ENCODE results near the gene ABCA7.

The ABCA7 gene, protein sequence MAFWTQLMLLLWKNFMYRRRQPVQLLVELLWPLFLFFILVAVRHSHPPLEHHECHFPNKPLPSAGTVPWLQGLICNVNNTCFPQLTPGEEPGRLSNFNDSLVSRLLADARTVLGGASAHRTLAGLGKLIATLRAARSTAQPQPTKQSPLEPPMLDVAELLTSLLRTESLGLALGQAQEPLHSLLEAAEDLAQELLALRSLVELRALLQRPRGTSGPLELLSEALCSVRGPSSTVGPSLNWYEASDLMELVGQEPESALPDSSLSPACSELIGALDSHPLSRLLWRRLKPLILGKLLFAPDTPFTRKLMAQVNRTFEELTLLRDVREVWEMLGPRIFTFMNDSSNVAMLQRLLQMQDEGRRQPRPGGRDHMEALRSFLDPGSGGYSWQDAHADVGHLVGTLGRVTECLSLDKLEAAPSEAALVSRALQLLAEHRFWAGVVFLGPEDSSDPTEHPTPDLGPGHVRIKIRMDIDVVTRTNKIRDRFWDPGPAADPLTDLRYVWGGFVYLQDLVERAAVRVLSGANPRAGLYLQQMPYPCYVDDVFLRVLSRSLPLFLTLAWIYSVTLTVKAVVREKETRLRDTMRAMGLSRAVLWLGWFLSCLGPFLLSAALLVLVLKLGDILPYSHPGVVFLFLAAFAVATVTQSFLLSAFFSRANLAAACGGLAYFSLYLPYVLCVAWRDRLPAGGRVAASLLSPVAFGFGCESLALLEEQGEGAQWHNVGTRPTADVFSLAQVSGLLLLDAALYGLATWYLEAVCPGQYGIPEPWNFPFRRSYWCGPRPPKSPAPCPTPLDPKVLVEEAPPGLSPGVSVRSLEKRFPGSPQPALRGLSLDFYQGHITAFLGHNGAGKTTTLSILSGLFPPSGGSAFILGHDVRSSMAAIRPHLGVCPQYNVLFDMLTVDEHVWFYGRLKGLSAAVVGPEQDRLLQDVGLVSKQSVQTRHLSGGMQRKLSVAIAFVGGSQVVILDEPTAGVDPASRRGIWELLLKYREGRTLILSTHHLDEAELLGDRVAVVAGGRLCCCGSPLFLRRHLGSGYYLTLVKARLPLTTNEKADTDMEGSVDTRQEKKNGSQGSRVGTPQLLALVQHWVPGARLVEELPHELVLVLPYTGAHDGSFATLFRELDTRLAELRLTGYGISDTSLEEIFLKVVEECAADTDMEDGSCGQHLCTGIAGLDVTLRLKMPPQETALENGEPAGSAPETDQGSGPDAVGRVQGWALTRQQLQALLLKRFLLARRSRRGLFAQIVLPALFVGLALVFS (N-terminal part only)

DNA sequence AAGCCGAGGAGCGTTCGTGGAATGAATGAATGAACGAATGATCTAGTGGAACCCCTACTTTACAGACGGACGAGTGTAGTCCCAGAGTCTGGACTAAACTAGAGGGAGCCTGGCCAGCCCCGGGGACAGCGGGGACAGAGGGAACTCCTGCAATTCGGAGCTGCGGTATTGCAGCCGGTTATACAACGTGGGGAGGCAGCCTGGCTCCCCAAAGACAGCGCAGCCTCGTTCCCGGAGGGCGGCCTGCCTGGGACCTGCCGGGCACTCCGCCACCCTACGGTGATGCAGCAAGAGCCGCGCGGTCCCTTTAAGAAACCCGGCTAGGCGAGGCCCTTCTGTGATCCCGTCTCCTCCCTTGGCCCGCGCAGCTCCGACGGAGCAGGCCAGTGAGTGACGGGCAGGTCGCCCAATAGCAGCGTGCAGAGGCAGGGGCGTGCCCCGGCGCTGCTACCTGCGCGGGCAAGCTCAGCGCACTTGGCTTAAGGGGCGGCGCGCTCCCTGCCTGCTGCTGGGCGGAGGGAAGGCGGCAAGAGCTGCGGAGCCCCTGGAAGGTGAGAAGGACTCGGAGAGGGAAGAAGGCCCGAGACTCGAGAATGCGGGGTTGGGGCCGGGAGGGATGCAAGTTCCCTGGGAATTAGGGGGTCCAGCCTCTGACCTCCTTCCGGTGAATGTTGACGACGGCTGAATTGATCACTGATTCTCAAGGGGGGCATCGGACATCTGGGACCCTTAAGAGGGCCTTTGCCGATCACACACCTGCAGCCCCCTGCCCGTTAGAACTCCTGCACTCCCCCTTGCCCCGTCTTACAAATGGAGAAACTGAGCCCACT is at the start of gene ABCA7:
Gene ABCA7, plus strand, starts transcription at position 462 of the 830 bp plus-strand sequence. CDS start 1,255 bp downstream, outside the sequence.
- DNase-seq (ENCODE audit: low read depth), result peak; percentile 99

DNA sequence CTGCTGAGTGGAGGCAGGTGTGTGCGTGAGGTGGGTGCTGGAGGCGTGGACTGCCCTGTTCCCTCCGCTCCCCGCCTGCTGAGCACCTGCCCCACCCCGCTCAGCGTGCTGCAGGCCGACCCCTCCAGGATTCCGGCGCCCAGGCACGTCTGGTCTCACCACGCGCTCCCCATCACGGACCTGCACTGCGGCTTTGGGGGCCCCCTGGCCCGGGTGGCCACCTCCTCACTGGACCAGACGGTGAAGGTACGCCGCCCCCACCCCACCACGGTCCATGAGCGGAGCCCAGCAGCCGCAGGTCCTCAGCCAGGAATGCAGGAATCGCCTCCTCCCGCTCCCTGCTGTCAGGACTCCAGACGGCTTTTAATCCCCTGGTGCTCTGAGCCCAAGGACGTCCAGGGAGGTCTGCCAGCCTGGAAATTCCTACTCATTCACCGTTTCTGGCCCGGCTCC is 49.8 kb upstream of the ABCA7 start:
- no peak for DNase-seq (ENCODE audit: low read depth)

DNA sequence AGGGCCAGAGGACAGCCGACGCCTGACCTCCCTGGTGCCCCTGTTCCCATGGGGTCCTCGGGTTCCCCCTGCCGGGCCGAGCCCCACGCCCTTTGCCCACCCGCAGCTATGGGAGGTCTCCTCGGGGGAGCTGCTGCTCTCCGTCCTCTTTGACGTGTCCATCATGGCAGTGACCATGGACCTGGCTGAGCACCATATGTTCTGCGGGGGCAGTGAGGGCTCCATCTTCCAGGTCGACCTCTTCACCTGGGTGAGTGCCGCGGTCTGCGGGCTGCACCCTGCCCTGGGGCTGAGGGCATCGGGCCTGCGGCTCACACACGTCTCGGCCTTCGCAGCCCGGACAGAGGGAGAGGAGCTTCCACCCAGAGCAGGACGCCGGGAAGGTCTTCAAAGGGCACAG is 49.2 kb upstream of the ABCA7 start:
- no peak for DNase-seq (ENCODE audit: low read depth)

DNA sequence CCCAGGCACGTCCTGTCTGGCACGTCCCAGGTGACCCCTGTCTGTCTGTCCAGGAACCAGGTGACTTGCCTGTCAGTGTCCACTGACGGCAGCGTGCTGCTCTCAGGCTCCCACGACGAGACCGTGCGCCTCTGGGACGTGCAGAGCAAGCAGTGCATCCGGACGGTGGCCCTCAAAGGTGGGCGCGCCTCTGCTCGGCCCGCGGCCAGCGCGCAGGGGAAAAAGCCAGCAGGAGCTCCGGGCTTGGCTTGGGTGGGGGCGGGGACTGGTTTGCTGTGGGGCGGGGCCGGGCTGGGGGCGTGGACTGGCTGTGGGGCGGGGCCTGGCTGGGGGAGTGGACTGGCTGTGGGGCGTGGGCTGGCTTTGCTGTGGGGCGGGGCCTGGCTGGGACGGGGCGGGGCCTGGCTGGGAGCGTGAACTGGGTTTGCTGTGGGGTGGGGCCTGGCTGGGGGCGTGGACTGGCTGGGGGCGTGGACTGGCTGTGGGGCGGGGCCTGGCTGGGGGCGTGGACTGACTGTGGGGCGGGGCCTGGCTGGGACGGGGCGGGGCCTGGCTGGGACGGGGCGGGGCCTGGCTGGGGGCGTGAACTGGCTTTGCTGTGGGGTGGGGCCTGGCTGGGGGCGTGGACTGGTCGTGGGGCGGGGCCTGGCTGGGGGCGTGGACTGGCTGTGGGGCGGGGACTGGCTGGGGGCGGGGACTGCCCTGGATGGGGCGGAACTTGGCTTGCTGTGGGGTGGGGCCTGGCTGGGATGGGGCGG is 48.6 kb upstream of the ABCA7 start:
- peak; percentile 42 for DNase-seq (ENCODE audit: low read depth)

DNA sequence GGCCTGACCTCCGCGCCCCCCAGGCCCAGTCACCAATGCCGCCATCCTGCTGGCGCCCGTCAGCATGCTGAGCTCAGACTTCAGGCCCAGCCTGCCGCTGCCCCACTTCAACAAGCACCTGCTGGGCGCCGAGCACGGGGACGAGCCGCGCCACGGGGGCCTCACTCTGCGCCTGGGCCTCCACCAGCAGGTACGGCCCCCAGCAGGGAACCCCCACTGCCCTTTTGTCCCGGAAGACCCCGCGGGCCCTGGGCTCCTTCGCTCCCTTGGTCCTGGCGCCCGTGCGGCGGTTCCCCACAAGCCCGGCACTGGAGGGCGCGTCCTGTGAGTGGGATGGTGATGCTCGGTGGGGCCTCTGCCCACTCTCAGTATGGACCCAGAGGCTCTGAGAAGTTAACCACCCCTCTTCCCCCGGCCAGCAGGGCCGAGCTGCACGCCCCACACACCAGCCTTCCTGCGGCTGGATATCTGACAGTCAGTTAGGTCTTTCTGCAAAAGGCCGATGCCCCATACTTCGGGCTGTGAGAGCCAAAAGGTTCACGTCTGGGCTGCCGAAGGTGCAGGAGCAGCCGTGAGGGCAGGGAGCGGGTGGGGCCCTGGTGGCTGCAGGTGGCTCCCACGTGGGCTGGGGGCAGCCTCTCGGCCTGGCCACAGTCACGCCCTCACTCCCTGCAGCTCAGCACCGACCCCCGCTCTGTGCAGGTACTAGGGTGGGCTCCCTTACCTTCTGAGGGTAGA is 47.8 kb upstream of the ABCA7 start:
- no peak for DNase-seq (ENCODE audit: low read depth)

DNA sequence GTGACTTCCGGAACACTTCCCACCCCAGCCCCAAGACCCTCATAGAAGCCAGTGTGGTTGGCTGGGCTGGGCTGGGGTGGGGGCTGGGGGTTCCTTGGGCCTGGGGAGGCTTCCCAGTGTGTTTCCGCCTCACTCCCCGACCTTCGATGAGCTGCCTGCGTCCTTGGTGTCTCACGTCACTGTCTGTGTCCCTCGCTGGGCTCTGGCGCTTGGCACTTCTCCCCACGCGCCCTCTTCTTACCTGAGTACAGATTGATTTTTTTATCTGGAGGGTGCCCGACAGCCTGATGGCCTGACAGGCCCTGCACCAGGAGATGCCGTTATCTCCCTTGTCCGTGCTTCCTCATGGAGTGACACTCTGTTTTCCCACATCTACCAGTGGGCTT is 47.2 kb upstream of the ABCA7 start:
- no peak for DNase-seq (ENCODE audit: low read depth)

DNA sequence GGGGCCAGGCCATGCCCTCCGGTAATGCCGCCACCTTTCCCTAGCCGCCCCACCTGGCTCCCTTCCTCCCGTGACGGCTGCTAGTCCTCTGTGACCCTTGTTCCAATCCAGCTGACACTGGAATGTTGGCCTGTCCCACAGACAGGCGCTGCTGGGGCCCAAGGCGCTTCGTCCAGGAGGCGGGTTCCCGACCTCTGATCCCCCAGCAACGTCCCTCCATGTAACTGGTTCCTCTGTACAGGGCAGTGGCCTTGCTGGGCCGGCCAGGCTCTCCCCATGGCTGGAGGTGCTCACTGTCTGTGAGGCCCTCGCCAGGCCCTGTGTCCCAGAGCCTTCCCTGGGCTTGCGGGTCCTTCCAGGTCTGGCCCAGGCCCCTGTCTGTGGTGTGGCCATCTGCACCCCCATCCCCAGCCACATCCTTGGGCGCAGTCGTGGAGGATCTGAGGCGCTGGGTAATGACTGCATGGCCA is 46.5 kb upstream of the ABCA7 start:
- no peak for DNase-seq (ENCODE audit: low read depth)

DNA sequence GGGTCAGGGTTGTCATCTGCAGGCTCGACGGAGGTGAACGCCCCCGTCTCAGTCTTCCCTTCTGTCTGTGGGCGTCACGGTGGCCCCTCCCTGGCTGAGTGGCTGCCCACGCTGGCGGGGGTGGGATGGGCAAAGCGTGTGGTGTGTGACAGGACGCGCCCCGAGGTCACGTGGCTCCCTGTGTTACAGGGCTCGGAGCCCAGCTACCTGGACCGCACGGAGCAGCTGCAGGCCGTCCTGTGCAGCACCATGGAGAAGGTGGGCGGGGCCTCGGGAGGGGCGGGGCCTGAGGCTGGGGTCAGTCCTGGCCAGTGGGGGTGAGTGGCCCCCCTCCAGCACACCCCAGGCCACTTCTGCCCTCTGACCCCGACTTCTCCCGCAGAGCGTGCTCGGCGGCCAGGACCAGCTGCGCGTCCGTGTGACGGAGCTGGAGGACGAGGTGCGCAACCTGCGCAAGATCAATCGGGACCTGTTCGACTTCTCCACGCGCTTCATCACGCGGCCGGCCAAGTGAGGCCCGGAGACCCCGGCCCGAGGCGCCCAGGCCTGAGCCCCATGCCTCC is 46.0 kb upstream of the ABCA7 start:
- DNase-seq (ENCODE audit: low read depth), result no peak

DNA sequence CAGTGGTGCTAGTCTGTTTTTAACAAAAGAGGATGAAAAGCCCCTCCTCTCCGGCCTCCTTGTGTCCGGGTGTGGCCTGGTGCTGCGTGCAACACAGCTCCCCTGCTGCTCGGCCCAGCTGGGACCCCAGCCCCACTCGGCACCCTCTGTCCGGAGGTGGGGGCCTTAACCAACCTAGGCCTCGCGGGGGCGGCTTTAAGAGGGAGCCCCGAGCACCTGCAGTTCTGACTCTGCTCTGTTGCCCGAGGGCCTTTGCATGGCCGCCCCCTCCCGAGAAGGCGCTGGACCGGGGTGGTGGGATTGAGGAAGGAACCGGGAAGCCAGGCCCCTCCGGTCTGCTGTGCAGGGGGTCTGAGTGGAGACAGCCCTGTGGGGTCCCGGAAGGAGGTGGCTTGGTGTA is 45.4 kb upstream of the ABCA7 start:
- no peak for DNase-seq (ENCODE audit: low read depth)

DNA sequence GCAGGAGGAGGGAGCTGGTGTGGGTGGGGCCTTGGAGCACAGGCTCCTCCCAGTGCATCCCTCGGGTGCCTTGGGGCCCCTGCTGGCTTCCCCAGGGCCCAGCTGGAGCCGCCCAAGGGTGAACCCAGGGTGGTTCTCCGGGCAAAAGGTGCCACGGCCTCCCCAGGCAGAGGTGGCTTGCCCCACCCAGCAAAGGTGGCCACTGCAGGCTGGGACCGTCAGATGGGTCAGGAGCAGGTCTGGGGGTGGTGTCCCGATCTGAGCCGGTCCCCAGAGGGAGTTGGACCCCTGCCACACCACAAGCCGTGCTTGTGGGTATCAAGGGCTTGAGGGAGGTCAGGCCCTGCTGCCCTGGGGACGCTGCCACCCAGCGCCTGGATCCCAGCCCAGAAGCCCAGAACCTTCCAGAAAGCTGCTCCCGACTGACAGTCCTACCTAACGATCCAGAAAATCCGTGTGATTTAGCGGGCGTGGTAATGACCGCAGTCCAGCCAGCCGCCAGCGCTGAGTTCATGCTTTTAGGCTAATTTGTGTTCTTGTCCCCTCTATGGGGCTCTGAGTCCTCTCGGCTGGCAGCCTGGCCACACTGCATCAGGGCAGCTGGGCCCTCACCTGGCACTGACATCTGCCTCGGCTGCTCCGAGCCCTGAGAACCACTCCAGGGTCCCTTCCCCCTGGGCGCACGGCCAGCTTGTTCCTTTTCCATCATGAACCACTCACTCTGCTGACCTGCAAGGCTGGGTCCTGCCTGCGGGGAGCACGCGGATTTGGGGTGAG is 44.7 kb upstream of the ABCA7 start:
- no peak for DNase-seq (ENCODE audit: low read depth)

DNA sequence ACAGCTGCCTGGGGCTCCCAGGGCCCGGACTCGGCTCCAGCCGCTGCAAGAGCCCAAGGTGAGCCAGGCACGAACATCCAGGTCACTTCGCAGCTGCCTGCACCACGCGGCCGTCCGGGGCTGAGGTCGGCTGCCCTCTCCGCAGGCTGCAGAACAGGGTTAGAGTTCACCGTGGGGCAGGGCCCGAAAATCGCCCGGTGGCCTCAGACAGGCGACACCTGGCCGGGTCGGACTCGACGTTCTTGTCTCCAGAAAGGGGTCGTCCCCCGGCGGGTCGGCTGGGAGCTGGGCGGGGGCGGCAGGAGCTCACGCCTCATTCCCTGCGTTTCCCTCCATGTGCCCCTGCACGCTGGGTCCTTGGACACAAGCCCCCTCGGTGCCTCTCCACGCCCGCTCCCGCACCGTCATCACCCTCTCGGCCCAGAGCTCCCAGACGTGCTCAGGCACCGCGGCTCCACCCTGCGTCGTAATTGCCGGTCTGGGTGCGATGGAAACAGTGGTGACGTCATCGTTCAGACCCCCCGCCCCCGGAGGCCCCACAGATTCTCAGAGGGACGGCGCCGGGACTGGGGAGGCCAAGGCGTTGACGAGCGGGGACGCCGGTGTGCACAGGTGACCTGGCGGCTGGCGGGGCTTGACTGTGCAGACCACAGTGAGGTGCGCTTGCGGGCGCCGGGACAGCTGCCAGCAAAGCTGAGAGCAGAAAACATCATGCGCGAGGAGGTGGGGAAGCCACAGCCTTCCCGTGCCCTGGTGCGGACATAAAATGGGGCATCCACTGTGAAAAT is 43.7 kb upstream of the ABCA7 start:
- peak; percentile 75 for DNase-seq (ENCODE audit: low read depth)

DNA sequence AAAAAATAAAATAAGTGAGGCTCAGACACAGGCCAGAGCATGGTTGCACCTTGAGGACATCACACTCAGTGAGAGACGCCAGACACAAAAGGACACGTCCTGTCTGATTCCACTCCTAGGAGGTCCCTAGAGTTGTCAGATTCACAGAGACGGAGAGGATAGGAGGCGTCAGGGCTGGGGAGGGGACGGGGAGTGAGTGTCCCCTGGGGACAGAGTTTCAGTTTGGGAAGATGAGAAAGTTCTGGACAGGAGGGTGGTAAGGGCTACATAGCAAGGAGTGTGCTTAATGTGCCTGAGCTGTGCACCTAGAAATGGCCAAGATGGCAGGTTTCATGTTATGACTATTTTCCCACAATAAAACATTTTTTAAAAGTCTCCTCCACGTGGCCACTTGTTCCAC is 41.8 kb upstream of the ABCA7 start:
- DNase-seq (ENCODE audit: low read depth), result no peak

DNA sequence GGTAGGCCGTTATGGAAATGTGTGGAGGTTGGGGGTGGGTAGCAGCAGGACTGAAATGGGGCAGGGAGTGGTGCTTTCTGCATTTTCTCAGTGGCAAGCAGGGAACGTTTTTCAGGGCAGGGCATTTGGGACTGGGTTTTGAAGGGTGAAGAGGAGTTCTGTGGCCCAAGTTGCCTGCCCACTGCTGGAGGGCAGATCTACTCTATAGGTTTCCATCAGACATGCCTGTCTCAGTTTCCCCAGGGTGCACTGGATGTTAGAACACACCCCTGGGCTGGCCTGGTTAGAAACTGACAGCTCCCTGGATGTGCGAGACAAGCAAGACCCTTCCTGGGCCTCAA is 40.6 kb upstream of the ABCA7 start:
- no peak for DNase-seq (ENCODE audit: low read depth)

DNA sequence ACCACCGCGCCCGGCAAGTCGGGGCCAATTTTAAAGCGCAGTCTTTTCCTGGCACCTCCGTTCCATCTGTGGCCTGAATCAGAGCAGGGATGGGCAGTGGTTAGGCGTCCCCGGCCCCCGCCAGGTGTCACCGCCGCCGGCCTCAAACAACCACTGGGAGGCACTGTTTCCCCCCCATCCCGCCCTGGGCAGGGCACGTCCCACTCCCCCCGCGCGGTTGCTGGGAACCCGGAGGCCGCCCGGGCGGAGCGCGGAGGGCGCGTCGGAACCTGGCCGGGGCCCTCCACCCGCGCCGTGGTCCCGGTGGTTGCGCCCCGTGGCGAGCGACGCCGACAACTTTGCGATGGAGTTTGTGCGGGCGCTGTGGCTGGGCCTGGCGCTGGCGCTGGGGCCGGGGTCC is 39.8 kb upstream of the ABCA7 start, which contains the start of gene GRIN3B:
Gene GRIN3B, plus strand, starts transcription at position 325 of the 400 bp plus-strand sequence. Its CDS starts 19 bp downstream, at position 344.
- peak; percentile 30 for DNase-seq (ENCODE audit: low read depth)

DNA sequence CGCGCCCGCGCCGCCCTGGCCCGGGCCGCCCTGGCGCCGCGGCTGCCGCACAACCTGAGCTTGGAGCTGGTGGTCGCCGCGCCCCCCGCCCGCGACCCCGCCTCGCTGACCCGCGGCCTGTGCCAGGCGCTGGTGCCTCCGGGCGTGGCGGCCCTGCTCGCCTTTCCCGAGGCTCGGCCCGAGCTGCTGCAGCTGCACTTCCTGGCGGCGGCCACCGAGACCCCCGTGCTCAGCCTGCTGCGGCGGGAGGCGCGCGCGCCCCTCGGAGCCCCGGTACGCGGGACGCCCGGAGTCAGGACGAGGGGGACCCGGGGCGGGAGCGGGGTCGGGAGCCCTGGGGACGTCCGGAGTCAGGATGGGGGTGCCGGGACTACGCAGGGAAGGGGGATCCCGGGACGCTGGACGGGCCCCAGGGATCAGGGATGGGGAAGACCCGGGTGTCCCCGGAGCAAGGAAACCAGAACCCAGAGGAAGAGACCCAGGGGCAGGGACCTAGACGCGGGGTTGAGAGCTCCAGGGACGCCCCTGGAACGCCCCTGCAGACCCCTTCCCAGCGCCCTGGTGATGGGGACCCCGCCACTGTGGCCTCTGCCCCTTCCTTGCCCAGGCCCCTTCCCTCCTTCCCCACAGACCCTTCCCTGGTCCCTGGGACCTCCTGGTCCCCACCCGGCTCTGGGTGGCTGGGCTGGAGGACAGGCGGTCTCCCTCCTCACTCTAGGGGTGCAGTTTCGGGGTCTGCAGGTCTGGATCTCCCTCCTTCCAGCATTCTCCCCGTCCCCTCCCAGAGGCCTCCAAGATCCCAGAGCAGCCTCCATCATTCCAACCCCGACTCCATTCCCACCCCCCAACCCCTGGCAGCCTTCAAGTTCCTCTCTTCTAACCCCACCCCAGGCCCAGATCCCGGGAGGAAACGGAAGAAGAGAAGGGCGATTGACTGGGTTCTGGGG is 39.0 kb upstream of the ABCA7 start:
- DNase-seq (ENCODE audit: low read depth), result no peak

DNA sequence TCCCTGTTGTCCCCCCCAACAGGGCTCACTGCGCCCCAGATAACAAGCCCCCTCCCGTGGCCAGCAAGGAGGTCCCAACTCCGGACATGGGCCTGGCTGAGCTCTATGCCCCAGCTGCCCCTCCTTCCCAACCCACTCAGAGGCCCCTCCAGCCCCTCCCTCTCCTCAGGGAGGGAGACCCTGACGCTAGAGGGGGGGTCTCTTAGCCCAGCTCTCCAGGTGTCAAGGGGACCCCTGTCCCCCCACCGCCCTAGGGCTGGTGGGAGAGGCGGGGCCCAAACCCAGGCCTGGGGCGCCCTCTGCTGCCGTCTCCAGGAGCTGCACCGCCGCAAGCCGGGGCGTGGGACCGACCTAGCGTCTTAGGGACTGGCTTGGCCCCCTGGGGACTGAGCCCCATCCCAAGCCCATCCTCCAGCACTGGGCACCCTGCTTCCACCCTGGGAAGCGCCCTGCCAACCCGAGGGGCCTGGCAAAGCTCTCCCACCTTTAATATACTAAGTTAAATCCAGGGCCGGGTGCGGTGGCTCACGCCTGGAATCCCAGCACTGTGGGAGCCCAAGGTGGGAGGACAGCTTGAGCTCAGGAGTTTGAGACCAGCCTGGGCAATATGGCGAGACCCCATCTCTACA is 38.3 kb upstream of the ABCA7 start:
- peak; percentile 58 for DNase-seq (ENCODE audit: low read depth)
